Kidney epithelial cell (primary cell): ENCODE measurements around the gene RGS14. TPM values are rescaled to one million over a fixed set of nuclear protein-coding genes. Genes with fewer than 3 reads are reported as not detected.

ENCODE experiments used
- DNase-seq: peaks from one replicate; pipeline ENCODE4 v3.0.0-alpha.2; 2010; ENCODE audit warnings: low read depth
- H3K27me3 ChIP-seq: 2 replicates; pipeline ENCODE4 v1.6.0; 2011; ENCODE audit warnings: low read length; ENCODE audit not compliant: control insufficient read depth, insufficient read depth
- H3K36me3 ChIP-seq: 2 replicates; pipeline ENCODE4 v1.5.1; 2011; ENCODE audit warnings: low read length; ENCODE audit not compliant: control insufficient read depth, insufficient read depth
- H3K4me3 ChIP-seq: 2 replicates; pipeline ENCODE4 v1.5.1; 2011; ENCODE audit warnings: low read depth, mild to moderate bottlenecking, control low read depth, low read length
- CTCF ChIP-seq: IDR thresholded peaks from 2 replicates; pipeline ENCODE4 v1.5.1; 2011; ENCODE audit warnings: mild to moderate bottlenecking, moderate library complexity, low read length, control low read depth, inconsistent platforms; ENCODE audit not compliant: insufficient read depth, poor library complexity, severe bottlenecking
- total RNA-seq: library from RNA; depleted of rRNA; stranded (reverse); fragments of >200 nt; gene quantifications from 2 replicates; pipeline ENCODE4 v1.2.3, GENCODE V29; 2015

The RGS14 gene
- total RNA-seq, 1 donor from 2014 or later, result 14.5 TPM

GRCh38 chr5:177344891-177345290 is 12.8 kb upstream of the RGS14 start:
- TF ChIP-seq CTCF, result no peak
- H3K27me3 ChIP-seq, result no peaks in the 10 kb centered on the region
- H3K4me3 ChIP-seq, result no peak overlapping the region
- H3K36me3 ChIP-seq, result no peaks in the 10 kb centered on the region
- no peak for DNase-seq

DNA sequence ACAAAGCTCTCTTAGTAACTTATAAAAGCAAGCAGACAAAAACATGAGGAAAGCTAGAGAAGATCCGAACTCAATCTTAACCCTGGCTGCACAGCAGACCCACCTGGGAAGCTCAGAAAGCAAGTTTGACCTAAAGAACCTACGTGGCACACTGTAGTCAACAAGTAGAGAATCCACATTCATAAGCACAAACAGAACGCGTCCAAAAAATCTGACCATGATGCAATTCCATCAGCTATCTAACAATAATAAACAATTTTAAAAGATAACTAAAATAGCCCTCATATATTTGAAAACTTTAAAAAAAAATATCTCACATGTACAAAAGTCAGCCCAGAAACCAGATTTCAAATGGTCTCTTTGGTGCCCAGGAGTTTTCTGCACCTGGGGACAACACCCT is 10.9 kb upstream of the RGS14 start:
- no peaks in the 10 kb centered on the region for H3K36me3 ChIP-seq
- no peak for TF ChIP-seq CTCF
- no peaks in the 10 kb centered on the region for H3K27me3 ChIP-seq
- no peak overlapping the region for H3K4me3 ChIP-seq
- no peak for DNase-seq

DNA sequence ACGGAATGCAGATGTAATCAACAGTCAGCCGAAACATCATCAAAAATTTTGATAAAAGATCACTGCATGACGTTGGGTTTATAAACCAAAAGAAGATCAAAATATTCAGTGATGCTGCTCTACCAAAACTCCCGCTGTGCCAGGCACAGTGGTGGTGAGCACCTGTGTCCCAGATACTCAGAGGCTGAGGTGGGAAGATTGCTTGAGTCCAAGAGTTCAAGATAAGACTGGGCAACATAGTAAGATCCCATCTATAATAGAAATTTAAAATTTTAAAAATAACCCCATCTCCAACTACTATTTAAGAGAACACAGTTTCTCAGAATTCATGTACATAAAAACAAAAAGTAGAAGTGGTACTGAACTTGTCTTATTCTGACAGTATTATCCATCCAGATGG is 10.0 kb upstream of the RGS14 start:
- no peak overlapping the region for H3K4me3 ChIP-seq
- H3K36me3 ChIP-seq, result no peaks in the 10 kb centered on the region
- TF ChIP-seq CTCF, result no peak
- DNase-seq, result no peak
- no peaks in the 10 kb centered on the region for H3K27me3 ChIP-seq

DNA sequence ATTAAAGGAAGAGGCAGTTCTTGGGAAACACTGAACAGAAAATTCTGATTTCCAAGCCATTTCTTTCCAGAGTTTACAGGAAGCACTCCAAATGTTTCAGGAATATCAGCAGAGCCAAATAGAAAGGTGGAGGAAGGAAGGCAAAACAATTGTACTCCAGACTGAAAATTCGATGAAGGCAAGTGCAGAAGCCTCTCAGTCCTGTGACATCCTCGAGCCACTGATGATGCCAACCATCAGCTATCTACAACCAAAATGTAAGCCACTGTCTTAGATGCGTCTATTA is 8.4 kb upstream of the RGS14 start:
- Histone ChIP-seq H3K36me3 (no peaks in the 10 kb centered on the region), H3K4me3 (no peak overlapping the region), H3K27me3 (no peaks in the 10 kb centered on the region)
- TF ChIP-seq CTCF, result no peak
- DNase-seq, result no peak

DNA sequence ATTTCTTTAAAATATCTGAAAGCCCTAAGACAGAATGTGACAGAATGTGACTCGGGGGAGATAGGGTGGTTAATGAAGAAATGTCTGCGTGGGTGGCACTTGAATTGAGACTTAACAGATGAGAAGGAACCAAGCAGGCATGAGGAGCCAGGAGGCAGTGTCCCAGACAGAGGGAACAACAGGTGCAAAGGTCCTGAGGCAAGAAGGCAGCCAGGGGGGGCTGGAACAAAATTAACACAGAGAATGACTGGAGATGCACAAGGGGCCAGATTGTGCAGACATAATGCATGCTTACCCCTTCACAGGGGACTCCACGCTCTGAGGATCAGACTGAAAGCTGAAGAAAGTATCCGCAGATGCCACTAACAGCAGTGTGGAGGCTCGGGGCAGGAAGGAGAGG is 8.0 kb upstream of the RGS14 start:
- H3K4me3 ChIP-seq, result no peak overlapping the region
- H3K27me3 ChIP-seq, result no peaks in the 10 kb centered on the region
- TF ChIP-seq CTCF, result no peak
- no peak for DNase-seq
- H3K36me3 ChIP-seq, result no peaks in the 10 kb centered on the region

GRCh38 chr5:177350776-177351391 is 6.8 kb upstream of the RGS14 start:
- no peak for DNase-seq
- no peak for TF ChIP-seq CTCF
- Histone ChIP-seq H3K4me3 (peak overlapping the region; percentile 85), H3K27me3 (no peaks in the 10 kb centered on the region), H3K36me3 (no peaks in the 10 kb centered on the region)
